Subcutaneous adipose tissue (tissue), 4 donors: ENCODE results near the gene TMC2. TPM values are rescaled to one million over a fixed set of nuclear protein-coding genes. Genes with fewer than 3 reads are reported as not detected.

Experiments used
- total RNA-seq, 4 donors: library from RNA; depleted of rRNA; stranded (reverse); fragments of >200 nt; gene quantifications; one replicate each; pipeline ENCODE4 v1.1.0, GENCODE V29; 2016
- TF ChIP-seq, protein P1 (sequence below): fragments of 450-650 bp; IDR thresholded peaks from one replicate; pipeline ENCODE4 v1.5.1; 2016; ENCODE audit warnings: low read depth, mild to moderate bottlenecking, control low read depth, antibody characterized with exemption, moderate library complexity

Gene TMC2
- total RNA-seq, 4 donors from 2014 or later = 0.68 to 1.5 (median 1.1) TPM

GRCh38 chr20:2663364-2663886 is 127.1 kb downstream of the TMC2 start:
- TF ChIP-seq, protein P1, sequence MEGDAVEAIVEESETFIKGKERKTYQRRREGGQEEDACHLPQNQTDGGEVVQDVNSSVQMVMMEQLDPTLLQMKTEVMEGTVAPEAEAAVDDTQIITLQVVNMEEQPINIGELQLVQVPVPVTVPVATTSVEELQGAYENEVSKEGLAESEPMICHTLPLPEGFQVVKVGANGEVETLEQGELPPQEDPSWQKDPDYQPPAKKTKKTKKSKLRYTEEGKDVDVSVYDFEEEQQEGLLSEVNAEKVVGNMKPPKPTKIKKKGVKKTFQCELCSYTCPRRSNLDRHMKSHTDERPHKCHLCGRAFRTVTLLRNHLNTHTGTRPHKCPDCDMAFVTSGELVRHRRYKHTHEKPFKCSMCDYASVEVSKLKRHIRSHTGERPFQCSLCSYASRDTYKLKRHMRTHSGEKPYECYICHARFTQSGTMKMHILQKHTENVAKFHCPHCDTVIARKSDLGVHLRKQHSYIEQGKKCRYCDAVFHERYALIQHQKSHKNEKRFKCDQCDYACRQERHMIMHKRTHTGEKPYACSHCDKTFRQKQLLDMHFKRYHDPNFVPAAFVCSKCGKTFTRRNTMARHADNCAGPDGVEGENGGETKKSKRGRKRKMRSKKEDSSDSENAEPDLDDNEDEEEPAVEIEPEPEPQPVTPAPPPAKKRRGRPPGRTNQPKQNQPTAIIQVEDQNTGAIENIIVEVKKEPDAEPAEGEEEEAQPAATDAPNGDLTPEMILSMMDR = no peak

DNA sequence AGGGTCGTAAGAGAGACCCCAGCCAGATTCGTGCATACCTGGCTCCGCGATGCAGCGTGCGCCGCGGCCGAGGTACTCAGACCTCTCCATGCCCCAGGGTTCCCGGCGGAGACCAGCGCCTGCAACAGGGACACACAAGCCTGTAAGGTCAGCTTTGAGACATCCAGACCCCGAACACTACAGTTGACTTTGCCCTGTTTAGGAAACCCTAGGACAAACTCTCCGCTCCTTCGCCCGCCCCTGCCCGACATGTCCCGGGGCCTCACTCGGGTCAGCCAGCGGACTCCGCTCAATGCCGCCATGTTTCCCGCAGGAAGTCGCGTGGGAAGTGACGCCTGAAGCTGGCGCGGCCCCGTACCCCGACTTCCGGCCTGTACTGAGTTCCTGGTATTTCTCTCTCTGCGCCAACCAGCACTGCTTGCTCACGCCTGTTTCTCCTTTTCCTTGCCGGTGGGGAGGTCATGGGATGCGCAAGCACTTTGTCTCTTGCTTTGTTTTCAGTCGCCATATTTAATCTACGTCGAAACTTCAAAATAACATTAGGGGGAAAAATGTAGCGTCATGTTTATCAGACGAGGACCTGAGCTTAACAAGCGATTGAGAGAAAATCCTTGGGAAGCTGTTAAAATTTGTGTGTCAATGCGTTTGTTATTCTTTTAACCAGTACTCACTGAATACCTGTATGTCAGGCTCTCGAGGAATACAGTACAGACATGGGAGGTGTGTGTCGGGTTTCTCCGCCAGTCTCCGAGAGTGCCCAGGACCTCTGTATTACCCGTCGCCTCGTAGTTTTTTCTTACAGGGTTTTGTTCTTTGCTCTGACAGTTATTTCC is 127.7 kb downstream of the TMC2 start, which contains the start of gene IDH3B:
TSS of gene IDH3B (minus strand) at position 330 of the 833 bp plus-strand sequence. CDS start at position 302, 28 bp downstream.
- TF ChIP-seq, protein P1 = no peak

GRCh38 chr20:2671977-2672376 is 135.6 kb downstream of the TMC2 start:
- TF ChIP-seq, protein P1 = no peak

GRCh38 chr20:2672446-2672845 is 136.1 kb downstream of the TMC2 start:
- TF ChIP-seq, protein P1 = no peak

- TF ChIP-seq, protein P1 = no peak
Observed at GRCh38 chr20:2673453-2673852, 137.1 kb downstream of the TMC2 start.

GRCh38 chr20:2680046-2680445 is 143.7 kb downstream of the TMC2 start:
- TF ChIP-seq, protein P1 = no peak

DNA sequence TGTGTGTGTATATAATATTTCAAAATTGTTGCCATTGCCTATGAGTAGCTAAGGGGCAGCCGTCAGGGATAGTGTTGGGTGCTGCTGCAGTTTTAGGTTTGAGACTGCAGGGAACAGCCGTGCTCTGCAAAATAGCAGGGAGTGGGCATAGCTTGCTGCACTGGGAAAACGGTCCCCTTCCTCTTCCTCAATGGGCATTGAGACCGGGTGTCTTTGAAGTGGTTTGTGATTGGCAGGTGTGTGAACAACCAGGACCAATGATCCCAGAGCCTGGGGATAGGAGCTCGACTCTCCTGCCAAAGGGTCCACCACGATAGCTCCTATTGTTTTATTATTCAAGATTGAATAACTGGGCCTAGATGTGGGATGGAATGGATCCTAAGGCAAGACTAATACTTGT is 151.1 kb downstream of the TMC2 start:
- TF ChIP-seq, protein P1 = no peak
